Measurements from ENCODE around the gene SENP7.

SENP7 gene

DNA sequence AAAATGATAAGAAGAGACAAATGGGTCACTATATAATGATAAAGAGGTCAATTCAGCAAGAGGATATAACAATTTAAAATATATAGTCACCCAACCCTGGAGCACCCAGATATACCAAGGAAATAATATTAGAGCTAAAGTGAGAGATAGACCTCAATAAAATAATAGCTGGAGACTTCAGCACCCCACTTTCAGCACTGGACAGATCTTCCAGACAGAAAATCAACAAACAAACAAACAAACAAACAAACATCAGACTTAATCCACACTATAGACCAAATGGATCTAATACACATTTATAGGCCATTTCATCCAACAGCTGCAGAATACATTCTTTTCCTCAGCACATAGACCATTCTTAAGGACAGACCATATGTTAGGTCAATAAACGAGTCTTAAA, 79.4 kb downstream of the SENP7 start:
- TF ChIP-seq, protein P1, sequence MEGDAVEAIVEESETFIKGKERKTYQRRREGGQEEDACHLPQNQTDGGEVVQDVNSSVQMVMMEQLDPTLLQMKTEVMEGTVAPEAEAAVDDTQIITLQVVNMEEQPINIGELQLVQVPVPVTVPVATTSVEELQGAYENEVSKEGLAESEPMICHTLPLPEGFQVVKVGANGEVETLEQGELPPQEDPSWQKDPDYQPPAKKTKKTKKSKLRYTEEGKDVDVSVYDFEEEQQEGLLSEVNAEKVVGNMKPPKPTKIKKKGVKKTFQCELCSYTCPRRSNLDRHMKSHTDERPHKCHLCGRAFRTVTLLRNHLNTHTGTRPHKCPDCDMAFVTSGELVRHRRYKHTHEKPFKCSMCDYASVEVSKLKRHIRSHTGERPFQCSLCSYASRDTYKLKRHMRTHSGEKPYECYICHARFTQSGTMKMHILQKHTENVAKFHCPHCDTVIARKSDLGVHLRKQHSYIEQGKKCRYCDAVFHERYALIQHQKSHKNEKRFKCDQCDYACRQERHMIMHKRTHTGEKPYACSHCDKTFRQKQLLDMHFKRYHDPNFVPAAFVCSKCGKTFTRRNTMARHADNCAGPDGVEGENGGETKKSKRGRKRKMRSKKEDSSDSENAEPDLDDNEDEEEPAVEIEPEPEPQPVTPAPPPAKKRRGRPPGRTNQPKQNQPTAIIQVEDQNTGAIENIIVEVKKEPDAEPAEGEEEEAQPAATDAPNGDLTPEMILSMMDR (IDR thresholded peaks at IDR 0.05; ENCODE audit: insufficient read depth, low read depth, low read length, missing control alignments) = no peak
- no peak for DNase-seq (ENCODE audit: low read depth)
- H3K4me3 ChIP-seq (ENCODE audit: low read depth, low read length) = no peak overlapping the region

DNA sequence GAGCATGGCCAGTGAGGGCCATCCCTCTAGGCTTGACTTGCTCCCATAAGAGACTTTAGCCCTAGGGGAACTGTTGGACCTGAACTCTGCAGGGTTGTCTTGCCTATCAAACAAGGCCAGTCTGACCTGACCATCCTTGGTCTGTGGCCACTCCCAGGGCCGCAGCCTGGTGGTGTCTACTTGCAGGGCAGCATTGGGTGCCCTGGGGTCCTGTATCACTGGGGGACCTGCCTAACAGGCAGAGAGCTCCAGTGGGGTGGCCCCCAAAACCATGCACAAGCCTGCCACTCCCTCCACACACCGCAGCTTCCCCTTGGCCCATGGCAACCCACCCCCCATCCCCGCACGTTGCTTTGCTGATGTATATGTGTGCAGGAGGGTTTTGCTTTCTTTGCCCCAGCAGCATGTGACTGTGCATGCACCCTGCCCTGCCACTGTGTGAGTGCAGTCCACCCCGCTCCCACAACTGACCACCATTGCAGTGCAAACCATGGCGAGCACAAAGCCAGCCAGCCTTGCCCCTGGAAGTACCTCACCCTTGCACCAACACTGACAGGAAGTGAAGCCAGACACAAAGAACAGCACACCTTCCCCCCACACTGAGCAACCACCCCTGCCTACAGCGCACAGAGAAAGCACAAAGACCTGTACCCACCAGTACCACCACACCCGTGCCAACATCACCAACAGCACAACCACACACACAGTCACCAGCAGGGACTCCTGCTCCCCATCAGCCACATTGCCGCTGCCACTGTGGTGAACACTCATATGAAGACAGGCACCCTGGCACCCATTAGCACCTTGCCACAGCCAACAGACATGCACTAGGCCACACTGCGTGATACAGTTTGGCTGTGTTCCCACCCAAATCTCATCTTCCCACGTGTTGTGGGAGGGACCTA, 88.8 kb downstream of the SENP7 start:
- DNase-seq (ENCODE audit: low read depth) = no peak
- TF ChIP-seq, protein P1 (IDR thresholded peaks at IDR 0.05; ENCODE audit: insufficient read depth, low read depth, low read length, missing control alignments) = no peak
- no peak overlapping the region for H3K4me3 ChIP-seq (ENCODE audit: low read depth, low read length)

DNA sequence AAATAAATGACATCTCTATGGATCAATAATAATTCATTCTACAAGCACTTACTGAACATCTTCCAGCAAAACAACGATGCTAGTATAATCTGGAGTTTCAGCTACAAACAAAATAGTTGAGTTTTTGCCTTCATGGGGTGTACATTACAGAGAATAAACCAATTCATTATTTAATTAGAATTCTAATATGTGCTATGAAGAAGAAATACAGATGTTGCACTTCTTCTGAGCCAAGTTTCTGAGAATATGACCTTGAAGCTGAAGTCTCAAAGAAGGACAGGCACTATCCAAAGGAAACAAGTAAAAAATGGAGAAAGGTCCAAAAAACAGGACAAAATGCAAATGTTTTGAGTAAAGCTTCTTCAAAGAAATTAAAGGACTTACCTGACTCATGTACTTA, 94.2 kb downstream of the SENP7 start:
- DNase-seq (ENCODE audit: low read depth) = no peak
- TF ChIP-seq, protein P1 (IDR thresholded peaks at IDR 0.05; ENCODE audit: insufficient read depth, low read depth, low read length, missing control alignments) = no peak
- no peak overlapping the region for H3K4me3 ChIP-seq (ENCODE audit: low read depth, low read length)

DNA sequence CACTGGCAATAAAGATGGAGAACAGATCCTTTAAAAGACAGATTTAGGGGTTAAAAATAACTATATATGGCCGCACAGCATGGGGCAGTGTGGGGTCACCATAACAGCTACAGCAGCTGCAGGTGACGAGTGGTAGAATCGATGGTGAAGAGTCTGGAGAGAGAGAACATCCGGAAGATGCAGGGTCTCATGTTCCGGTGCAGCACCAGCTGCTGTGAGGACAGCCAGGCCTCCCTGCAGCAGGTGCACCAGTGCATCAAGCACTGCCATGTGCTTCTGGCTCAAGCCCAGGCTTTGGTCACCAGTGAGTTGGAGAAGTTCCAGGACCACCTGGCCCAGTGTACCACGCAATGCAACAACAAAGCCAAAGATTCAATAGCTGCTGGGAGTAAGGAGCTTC, 98.9 kb downstream of the SENP7 start:
- DNase-seq (ENCODE audit: low read depth) = no peak
- TF ChIP-seq, protein P1 (IDR thresholded peaks at IDR 0.05; ENCODE audit: insufficient read depth, low read depth, low read length, missing control alignments) = no peak
- no peak overlapping the region for H3K4me3 ChIP-seq (ENCODE audit: low read depth, low read length)

DNA sequence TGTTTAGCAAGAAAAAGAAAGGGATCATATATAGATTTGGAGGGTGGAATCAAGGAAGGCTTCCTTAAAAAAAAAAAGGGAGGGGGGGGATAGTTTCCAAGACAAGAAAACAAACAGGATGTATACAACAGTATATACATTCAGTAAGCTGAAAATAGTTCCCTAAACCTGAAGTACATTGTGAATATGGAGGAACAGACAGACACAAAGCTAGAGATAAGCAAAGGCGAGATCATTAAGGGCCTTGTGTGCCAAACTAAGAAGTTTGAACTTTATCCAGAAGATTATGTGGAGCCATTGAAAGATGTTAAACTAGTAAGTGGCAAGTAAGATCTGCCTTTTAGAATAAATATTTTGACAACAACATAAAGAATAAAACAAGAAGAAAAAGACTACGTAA, 99.4 kb downstream of the SENP7 start:
- DNase-seq (ENCODE audit: low read depth) = no peak
- TF ChIP-seq, protein P1 (IDR thresholded peaks at IDR 0.05; ENCODE audit: insufficient read depth, low read depth, low read length, missing control alignments) = no peak
- H3K4me3 ChIP-seq (ENCODE audit: low read depth, low read length) = no peak overlapping the region

DNA sequence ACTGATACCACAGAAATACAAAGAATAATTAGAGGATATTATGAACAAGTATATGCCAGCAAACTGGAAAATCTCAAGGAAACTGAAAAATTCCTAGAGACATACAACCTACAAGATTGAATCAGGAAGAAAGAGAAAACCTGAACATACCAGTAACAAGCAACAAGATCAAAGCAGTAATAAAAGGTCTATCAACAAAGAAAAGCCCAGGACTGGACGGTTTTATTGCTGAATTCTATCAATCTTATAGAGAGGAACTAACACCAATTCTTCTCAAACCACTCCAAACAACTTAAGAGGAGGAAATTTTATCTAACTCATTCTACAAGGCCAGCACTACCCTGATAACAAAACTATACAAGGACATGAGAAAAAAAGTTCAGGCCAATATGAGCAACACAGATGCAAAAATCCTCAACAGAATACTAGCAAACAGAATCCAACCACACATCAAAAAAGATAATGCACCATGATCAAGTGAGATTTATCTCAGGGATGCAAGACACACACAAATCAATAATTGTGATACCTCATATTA, 121.5 kb downstream of the SENP7 start:
- no peak for DNase-seq (ENCODE audit: low read depth)
- H3K4me3 ChIP-seq (ENCODE audit: low read depth, low read length) = no peak overlapping the region
- TF ChIP-seq, protein P1 (IDR thresholded peaks at IDR 0.05; ENCODE audit: insufficient read depth, low read depth, low read length, missing control alignments) = no peak

All from GM12865 (cell line).